ENCODE data around the gene SND1.

- no peak for TF ChIP-seq CTCF (IDR thresholded peaks at IDR 0.05)
- no peak for TF ChIP-seq POLR2A (IDR thresholded peaks at IDR 0.05)
Measured at GRCh38 chr7:127873715-127874636, 222.0 kb downstream of the SND1 start.

All from body of pancreas (tissue), 4 donors.